Upper lobe of left lung (tissue), 4 donors: ENCODE results near the gene IPPK.

ENCODE experiments used
- EP300 ChIP-seq, 4 donors: sonication (generic); formaldehyde crosslinking; IDR thresholded peaks; one replicate each; pipeline ENCODE4 v1.5.1; 2017; ENCODE audit warnings: antibody characterized with exemption in 4 of 4, control low read depth in 2 of 4
- POLR2A ChIP-seq, 4 donors: fragments of 450-650 bp; IDR thresholded peaks; one replicate each; pipeline ENCODE4 v1.5.1; 2016 to 2017; ENCODE audit warnings: antibody characterized with exemption in 4 of 4, mild to moderate bottlenecking in 2 of 4
- POLR2AphosphoS5 ChIP-seq, 2 donors: sonication (generic); formaldehyde crosslinking; IDR thresholded peaks; one replicate each; pipeline ENCODE4 v1.5.1; 2017; ENCODE audit warnings: antibody characterized with exemption in 2 of 2
- TF ChIP-seq, protein P1 (sequence below), 6 experiments: fragments of 450-650 bp in 4 of 6; fragments of 200-600 bp in 2 of 6; sonication (generic) in 2 of 6; IDR thresholded peaks; one replicate each; pipeline ENCODE4 v1.5.1; 2016 to 2019; ENCODE audit warnings: antibody characterized with exemption in 6 of 6

DNA sequence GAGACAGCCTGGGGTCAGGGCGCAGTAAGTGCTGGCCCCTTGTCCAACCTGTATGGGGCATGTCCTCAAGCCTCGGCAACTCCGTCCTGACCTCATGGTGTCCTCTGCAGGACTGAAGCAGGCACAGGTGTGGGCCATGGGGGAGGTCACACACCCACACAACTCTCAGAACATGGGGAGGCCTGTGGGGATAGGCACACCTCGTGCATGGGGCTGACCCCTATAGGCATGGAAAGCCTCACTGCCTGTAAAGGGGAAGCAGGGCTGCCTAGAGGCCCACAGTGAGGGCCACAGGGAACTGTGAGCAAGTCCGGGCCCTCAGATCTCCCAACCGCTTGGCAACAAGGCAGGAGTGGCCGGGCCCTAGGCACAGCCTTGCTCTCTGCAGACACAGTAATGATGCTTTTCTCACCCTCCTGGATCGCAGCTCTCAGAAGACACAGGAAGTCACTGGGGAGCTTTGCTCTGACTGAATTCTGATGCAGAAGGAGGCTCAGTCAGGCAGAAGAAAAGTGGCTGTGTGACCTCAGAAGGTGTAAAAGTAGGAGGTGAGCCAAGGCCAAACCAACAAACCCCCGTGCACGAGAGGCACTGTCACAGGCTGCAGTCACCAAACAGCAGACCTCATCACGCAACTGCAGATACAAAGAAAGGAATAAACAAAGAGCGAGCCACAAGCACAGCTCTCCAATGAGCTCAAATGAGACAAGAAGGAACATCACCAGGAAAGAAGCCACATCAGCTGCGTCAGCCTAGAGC lies 5.4 kb downstream of the IPPK start:
- TF ChIP-seq, protein P1, sequence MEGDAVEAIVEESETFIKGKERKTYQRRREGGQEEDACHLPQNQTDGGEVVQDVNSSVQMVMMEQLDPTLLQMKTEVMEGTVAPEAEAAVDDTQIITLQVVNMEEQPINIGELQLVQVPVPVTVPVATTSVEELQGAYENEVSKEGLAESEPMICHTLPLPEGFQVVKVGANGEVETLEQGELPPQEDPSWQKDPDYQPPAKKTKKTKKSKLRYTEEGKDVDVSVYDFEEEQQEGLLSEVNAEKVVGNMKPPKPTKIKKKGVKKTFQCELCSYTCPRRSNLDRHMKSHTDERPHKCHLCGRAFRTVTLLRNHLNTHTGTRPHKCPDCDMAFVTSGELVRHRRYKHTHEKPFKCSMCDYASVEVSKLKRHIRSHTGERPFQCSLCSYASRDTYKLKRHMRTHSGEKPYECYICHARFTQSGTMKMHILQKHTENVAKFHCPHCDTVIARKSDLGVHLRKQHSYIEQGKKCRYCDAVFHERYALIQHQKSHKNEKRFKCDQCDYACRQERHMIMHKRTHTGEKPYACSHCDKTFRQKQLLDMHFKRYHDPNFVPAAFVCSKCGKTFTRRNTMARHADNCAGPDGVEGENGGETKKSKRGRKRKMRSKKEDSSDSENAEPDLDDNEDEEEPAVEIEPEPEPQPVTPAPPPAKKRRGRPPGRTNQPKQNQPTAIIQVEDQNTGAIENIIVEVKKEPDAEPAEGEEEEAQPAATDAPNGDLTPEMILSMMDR (IDR thresholded peaks at IDR 0.05) = no peak
- TF ChIP-seq POLR2AphosphoS5 (IDR thresholded peaks at IDR 0.05) = no peak
- no peak for TF ChIP-seq POLR2A (IDR thresholded peaks at IDR 0.05)
- TF ChIP-seq EP300 (IDR thresholded peaks at IDR 0.05) = no peak
